HepG2 (cell line): Measurements from ENCODE around the gene SALL4. TPM values are rescaled to one million over a fixed set of nuclear protein-coding genes. Genes with fewer than 3 reads are reported as not detected.
A peak's percentile ranks its signal among the peaks of the same experiment; 100 is the strongest.

Source experiments
- ARID3A ChIP-seq: IDR thresholded peaks from 2 replicates; pipeline ENCODE4 v1.6.1; 2012; ENCODE audit warnings: low read depth, low read length, improper control_type of control experiment
- ELF3 ChIP-seq: IDR thresholded peaks from 2 replicates; pipeline ENCODE4 v1.6.1; 2016; ENCODE audit warnings: missing genetic modification reagents, missing compliant biosample characterization
- FOXO1 ChIP-seq: sonication (generic); formaldehyde crosslinking; IDR thresholded peaks from 2 replicates; pipeline ENCODE4 v1.4.0; 2020; ENCODE audit warnings: missing genetic modification reagents
- HNF4A ChIP-seq: sonication (generic); formaldehyde crosslinking; IDR thresholded peaks from 2 replicates; pipeline ENCODE4 v1.4.0; 2020; ENCODE audit warnings: missing genetic modification reagents
- MAF1 ChIP-seq: sonication (generic); formaldehyde crosslinking; IDR thresholded peaks from 2 replicates; pipeline ENCODE4 v1.5.0; 2020; ENCODE audit warnings: missing genetic modification reagents, borderline replicate concordance
- MEIS2 ChIP-seq: sonication (generic); formaldehyde crosslinking; IDR thresholded peaks from 2 replicates; pipeline ENCODE4 v1.9.0; 2021; ENCODE audit warnings: mild to moderate bottlenecking, missing genetic modification reagents
- PHF5A ChIP-seq: IDR thresholded peaks from one replicate; pipeline ENCODE4 v1.6.1; 2018; ENCODE audit warnings: low read depth, missing genetic modification reagents; ENCODE audit not compliant: unreplicated experiment
- PRPF4 ChIP-seq: fragments of 200-400 bp; formaldehyde crosslinking; IDR thresholded peaks from 2 replicates; pipeline ENCODE4 v1.6.1; 2016; ENCODE audit warnings: low read length, low read depth; ENCODE audit not compliant: poor library complexity, severe bottlenecking
- RNF2 ChIP-seq: fragments of 450-650 bp; conservative IDR thresholded peaks from 2 replicates; pipeline ENCODE4 v1.6.1; 2016; ENCODE audit warnings: low read depth
- SIX4 ChIP-seq: sonication (generic); formaldehyde crosslinking; IDR thresholded peaks from 2 replicates; pipeline ENCODE4 v1.4.0; 2020; ENCODE audit warnings: missing genetic modification reagents
- STAT6 ChIP-seq: sonication (generic); formaldehyde crosslinking; IDR thresholded peaks from 2 replicates; pipeline ENCODE4 v1.4.0; 2020; ENCODE audit warnings: missing genetic modification reagents, mild to moderate bottlenecking, borderline replicate concordance
- ZFAT ChIP-seq: sonication (generic); formaldehyde crosslinking; conservative IDR thresholded peaks from 2 replicates; pipeline ENCODE4 v1.8.1; 2023; ENCODE audit warnings: missing genetic modification reagents, inconsistent platforms
- ZNF12 ChIP-seq: sonication (generic); formaldehyde crosslinking; IDR thresholded peaks from 2 replicates; pipeline ENCODE4 v1.5.0; 2020; ENCODE audit warnings: missing genetic modification reagents
- ZNF564 ChIP-seq: sonication (generic); formaldehyde crosslinking; IDR thresholded peaks from 2 replicates; pipeline ENCODE4 v1.8.1; 2023; ENCODE audit warnings: mild to moderate bottlenecking, missing genetic modification reagents
- ZNF766 ChIP-seq: sonication (generic); formaldehyde crosslinking; IDR thresholded peaks from 2 replicates; pipeline ENCODE4 v1.5.0; 2020; ENCODE audit warnings: missing genetic modification reagents, borderline replicate concordance
- polyA plus RNA-seq, 8 experiments: library from polyadenylated mRNA; depleted of rRNA in 3 of 8; stranded (reverse) in 7 of 8; unstranded in 1 of 8; fragments of >200 nt; fragmentation: Illumina TruSeq in 4 of 8; extraction: Trizol in 4 of 8; gene quantifications; 2 replicates each; pipeline versions ENCODE4 v1.2.1 to v1.2.3, GENCODE V29; 2011 to 2016; ENCODE audit warnings: low read depth in 4 of 8, missing spikeins in 1 of 8, mixed read lengths in 1 of 8; ENCODE audit not compliant: insufficient read depth in 1 of 8
- total RNA-seq, 5 experiments: library from RNA; depleted of rRNA; stranded (reverse); fragments of >200 nt; fragmentation: Illumina TruSeq; extraction: Trizol; gene quantifications; 2 replicates each; pipeline ENCODE4 v1.2.3, GENCODE V29; 2016; ENCODE audit warnings: low read depth in 1 of 5
- TF ChIP-seq, protein P1 (sequence below): sonication (generic); formaldehyde crosslinking; IDR thresholded peaks from 2 replicates; pipeline ENCODE4 v1.5.1; 2020; ENCODE audit warnings: missing genetic modification reagents, mild to moderate bottlenecking, borderline replicate concordance
- TF ChIP-seq, protein P2 (sequence below): sonication (generic); formaldehyde crosslinking; IDR thresholded peaks from 2 replicates; pipeline ENCODE4 v1.8.1; 2023; ENCODE audit warnings: mild to moderate bottlenecking, moderate library complexity, missing genetic modification reagents
- TF ChIP-seq, protein P3 (sequence below): sonication (generic); formaldehyde crosslinking; IDR thresholded peaks from 2 replicates; pipeline ENCODE4 v1.5.0; 2020; ENCODE audit warnings: missing genetic modification reagents, mild to moderate bottlenecking, borderline replicate concordance
- TF ChIP-seq, protein P4 (sequence below): sonication (generic); formaldehyde crosslinking; conservative IDR thresholded peaks from 2 replicates; pipeline ENCODE4 v1.8.1; 2023; ENCODE audit warnings: missing genetic modification reagents

Gene SALL4
- total and polyA plus RNA-seq, 2 of the 13 experiments (the other 11 are each of a cell fraction or from before 2014, with no cell fraction given), result 0.33 to 1.8 TPM

GRCh38 chr20:51733070-51733469 is 69.3 kb downstream of the SALL4 start (continued):
- TF ChIP-seq SIX4 (CRISPR knock-in tag) (no peak), FOXO1 (CRISPR knock-in tag) (no peak), ZNF564 (CRISPR knock-in tag) (peak; percentile 98; the same call in 1 of the 2 replicates), ARID3A (0 out of 2 replicates have a peak, but pooled peaks have one; percentile 46), MAF1 (CRISPR knock-in tag) (no peak), ZNF766 (CRISPR knock-in tag) (no peak), PHF5A (CRISPR knock-in tag) (no peak), ELF3 (peak; percentile 36; the same call in 1 of the 2 replicates), RNF2 (no peak), HNF4A (CRISPR knock-in tag) (peak; percentile 20; the same call in 1 of the 2 replicates), ZNF12 (CRISPR knock-in tag) (peak; percentile 75; the same call in 1 of the 2 replicates), PRPF4 (no peak), MEIS2 (CRISPR knock-in tag) (no peak), ZFAT (no peak), STAT6 (CRISPR knock-in tag) (no peak)
- TF ChIP-seq, protein P1, sequence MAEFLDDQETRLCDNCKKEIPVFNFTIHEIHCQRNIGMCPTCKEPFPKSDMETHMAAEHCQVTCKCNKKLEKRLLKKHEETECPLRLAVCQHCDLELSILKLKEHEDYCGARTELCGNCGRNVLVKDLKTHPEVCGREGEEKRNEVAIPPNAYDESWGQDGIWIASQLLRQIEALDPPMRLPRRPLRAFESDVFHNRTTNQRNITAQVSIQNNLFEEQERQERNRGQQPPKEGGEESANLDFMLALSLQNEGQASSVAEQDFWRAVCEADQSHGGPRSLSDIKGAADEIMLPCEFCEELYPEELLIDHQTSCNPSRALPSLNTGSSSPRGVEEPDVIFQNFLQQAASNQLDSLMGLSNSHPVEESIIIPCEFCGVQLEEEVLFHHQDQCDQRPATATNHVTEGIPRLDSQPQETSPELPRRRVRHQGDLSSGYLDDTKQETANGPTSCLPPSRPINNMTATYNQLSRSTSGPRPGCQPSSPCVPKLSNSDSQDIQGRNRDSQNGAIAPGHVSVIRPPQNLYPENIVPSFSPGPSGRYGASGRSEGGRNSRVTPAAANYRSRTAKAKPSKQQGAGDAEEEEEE (CRISPR knock-in tag), result no peak
- TF ChIP-seq, protein P2, sequence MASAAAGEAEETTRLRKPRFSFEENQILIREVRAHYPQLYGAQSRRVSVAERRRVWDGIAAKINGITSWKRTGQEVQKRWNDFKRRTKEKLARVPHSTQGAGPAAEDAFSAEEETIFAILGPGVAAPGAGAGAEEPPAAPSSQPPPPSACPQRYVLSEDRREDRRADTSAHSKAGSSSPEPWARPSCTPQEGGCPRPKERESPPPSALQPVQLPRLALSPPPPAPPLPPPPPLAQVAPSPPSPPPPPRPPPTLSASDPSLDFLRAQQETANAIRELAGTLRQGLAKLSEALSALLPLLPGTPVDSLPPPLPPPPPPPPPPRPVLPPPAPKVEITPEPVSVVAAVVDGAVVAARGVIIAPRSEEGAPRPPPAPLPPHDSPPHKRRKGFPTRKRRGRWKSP (CRISPR knock-in tag), result no peak
- TF ChIP-seq, protein P3, sequence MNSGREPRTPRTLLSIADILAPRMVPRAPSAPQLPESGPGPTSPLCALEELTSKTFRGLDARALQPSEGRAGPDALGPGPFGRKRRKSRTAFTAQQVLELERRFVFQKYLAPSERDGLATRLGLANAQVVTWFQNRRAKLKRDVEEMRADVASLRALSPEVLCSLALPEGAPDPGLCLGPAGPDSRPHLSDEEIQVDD (CRISPR knock-in tag), result no peak
- TF ChIP-seq, protein P4, sequence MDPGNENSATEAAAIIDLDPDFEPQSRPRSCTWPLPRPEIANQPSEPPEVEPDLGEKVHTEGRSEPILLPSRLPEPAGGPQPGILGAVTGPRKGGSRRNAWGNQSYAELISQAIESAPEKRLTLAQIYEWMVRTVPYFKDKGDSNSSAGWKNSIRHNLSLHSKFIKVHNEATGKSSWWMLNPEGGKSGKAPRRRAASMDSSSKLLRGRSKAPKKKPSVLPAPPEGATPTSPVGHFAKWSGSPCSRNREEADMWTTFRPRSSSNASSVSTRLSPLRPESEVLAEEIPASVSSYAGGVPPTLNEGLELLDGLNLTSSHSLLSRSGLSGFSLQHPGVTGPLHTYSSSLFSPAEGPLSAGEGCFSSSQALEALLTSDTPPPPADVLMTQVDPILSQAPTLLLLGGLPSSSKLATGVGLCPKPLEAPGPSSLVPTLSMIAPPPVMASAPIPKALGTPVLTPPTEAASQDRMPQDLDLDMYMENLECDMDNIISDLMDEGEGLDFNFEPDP (CRISPR knock-in tag), result no peak
